ENCODE data around the gene RASL10A.

- TF ChIP-seq CTCF (IDR thresholded peaks at IDR 0.05), result no peak
- TF ChIP-seq POLR2A (IDR thresholded peaks at IDR 0.05), result no peak
These were observed 23.1 kb downstream of the RASL10A start for GRCh38 chr22:29292379-29292778.
